Panc1 (cell line): ENCODE results near the gene SPX.

Experiments used
- POLR2AphosphoS5 ChIP-seq: IDR thresholded peaks from 2 replicates; pipeline ENCODE4 v1.6.1; 2012; ENCODE audit warnings: mild to moderate bottlenecking, low read depth, low read length, moderate library complexity
- SIN3A ChIP-seq: IDR thresholded peaks from 2 replicates; pipeline ENCODE4 v1.6.1; 2012; ENCODE audit warnings: low read depth, mild to moderate bottlenecking, low read length, moderate library complexity, borderline replicate concordance; ENCODE audit not compliant: insufficient read depth
- TF ChIP-seq, protein P1 (sequence below): fragments of 450-650 bp; IDR thresholded peaks from 2 replicates; pipeline ENCODE4 v1.5.1; 2017; ENCODE audit warnings: mild to moderate bottlenecking

GRCh38 chr12:21507849-21508248, 18.2 kb upstream of the SPX start:
- TF ChIP-seq, protein P1, sequence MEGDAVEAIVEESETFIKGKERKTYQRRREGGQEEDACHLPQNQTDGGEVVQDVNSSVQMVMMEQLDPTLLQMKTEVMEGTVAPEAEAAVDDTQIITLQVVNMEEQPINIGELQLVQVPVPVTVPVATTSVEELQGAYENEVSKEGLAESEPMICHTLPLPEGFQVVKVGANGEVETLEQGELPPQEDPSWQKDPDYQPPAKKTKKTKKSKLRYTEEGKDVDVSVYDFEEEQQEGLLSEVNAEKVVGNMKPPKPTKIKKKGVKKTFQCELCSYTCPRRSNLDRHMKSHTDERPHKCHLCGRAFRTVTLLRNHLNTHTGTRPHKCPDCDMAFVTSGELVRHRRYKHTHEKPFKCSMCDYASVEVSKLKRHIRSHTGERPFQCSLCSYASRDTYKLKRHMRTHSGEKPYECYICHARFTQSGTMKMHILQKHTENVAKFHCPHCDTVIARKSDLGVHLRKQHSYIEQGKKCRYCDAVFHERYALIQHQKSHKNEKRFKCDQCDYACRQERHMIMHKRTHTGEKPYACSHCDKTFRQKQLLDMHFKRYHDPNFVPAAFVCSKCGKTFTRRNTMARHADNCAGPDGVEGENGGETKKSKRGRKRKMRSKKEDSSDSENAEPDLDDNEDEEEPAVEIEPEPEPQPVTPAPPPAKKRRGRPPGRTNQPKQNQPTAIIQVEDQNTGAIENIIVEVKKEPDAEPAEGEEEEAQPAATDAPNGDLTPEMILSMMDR, result no peak
- TF ChIP-seq SIN3A, result no peak
- no peak for TF ChIP-seq POLR2AphosphoS5
